ENCODE data around the gene ART4. TPM values are rescaled to one million over a fixed set of nuclear protein-coding genes. Genes with fewer than 3 reads are reported as not detected.

The ART4 gene
- total RNA-seq, 1 donor: not detected

DNA sequence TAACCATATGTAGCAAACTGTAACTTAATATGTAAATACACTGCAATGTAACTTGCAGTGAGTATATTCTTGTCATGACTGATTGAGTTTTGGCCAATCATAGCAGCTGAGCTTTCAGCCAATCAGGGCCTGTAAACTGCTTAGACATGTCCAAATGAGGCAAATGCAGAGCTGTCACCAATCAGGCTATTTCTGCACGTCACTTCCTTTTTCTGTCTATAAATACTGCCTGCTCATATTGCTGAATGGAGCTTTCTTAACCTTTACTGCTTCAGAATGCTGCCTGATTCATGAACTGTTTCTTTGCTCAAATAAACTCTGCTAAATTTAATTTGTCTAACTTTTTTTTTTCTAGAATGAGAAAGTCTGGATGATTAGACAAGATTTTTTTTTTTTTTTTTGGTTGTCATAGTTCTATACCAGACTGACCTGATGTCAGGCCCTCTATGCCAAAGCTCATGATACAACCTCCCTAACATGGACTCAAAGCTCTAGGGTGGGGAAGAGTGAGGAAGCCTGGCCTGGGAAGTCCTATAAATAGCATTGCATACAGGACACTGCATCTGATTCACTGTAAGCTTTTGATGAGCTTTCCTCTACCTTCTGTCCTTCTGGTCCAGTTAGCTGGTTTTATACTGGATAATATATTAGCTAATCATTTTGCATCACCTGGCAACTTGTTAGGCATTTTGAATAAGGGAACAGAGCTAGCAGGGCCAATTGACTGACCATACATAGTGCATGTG, 30.3 kb upstream of the ART4 start:
- Histone ChIP-seq H3K36me3 (ENCODE audit: insufficient read depth, low read length) (no peaks in the 10 kb centered on the region), H3K4me1 (ENCODE audit: insufficient read depth, low read length) (no peaks in the 10 kb centered on the region), H3K9me3 (ENCODE audit: low read depth, low read length) (no peaks in the 10 kb centered on the region), H3K27ac (ENCODE audit: low read depth, low read length) (no peak overlapping the region), H2AFZ (ENCODE audit: low read length) (no peak overlapping the region), H3K4me3 (ENCODE audit: insufficient read depth, low read length) (no peak overlapping the region), H3K27me3 (ENCODE audit: insufficient read depth, low read length) (no peaks in the 10 kb centered on the region), H3K4me2 (ENCODE audit: insufficient read depth, low read length) (no peak overlapping the region), H4K20me1 (ENCODE audit: insufficient read depth, low read length) (no peaks in the 10 kb centered on the region), H3K79me2 (ENCODE audit: insufficient read depth, low read length) (no peaks in the 10 kb centered on the region)
- TF ChIP-seq, protein P1, sequence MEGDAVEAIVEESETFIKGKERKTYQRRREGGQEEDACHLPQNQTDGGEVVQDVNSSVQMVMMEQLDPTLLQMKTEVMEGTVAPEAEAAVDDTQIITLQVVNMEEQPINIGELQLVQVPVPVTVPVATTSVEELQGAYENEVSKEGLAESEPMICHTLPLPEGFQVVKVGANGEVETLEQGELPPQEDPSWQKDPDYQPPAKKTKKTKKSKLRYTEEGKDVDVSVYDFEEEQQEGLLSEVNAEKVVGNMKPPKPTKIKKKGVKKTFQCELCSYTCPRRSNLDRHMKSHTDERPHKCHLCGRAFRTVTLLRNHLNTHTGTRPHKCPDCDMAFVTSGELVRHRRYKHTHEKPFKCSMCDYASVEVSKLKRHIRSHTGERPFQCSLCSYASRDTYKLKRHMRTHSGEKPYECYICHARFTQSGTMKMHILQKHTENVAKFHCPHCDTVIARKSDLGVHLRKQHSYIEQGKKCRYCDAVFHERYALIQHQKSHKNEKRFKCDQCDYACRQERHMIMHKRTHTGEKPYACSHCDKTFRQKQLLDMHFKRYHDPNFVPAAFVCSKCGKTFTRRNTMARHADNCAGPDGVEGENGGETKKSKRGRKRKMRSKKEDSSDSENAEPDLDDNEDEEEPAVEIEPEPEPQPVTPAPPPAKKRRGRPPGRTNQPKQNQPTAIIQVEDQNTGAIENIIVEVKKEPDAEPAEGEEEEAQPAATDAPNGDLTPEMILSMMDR (IDR thresholded peaks at IDR 0.05; ENCODE audit: extremely low read depth, low read depth, low read length): no peak
- DNase-seq (ENCODE audit: insufficient read length, low spot score, missing footprints): no peak

DNA sequence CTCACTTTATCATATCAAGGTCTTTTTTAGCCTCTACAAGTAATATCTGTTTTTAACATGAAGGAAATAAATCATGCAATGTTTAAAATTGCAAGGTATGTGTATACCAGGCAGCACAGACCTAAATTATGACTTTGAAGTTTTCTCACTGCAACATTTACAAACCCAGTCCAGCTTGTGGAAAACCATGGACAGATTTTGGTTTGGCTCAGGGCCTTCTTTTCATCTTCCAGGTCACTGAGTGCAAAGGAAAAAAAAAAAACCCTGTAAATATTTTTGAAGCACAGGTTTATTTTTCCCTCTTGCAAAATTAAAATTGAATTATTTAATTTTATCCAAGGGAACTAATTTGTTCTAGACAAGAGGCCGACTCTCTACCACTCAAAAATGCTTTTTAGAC, 28.6 kb upstream of the ART4 start:
- no peak overlapping the region for H3K27ac ChIP-seq (ENCODE audit: low read depth, low read length)
- no peak for DNase-seq (ENCODE audit: insufficient read length, low spot score, missing footprints)
- no peaks in the 10 kb centered on the region for H3K36me3 ChIP-seq (ENCODE audit: insufficient read depth, low read length)
- H4K20me1 ChIP-seq (ENCODE audit: insufficient read depth, low read length): no peaks in the 10 kb centered on the region
- no peaks in the 10 kb centered on the region for H3K9me3 ChIP-seq (ENCODE audit: low read depth, low read length)
- no peak overlapping the region for H3K4me3 ChIP-seq (ENCODE audit: insufficient read depth, low read length)
- no peaks in the 10 kb centered on the region for H3K27me3 ChIP-seq (ENCODE audit: insufficient read depth, low read length)
- H3K4me2 ChIP-seq (ENCODE audit: insufficient read depth, low read length): no peak overlapping the region
- no peaks in the 10 kb centered on the region for H3K4me1 ChIP-seq (ENCODE audit: insufficient read depth, low read length)
- H2AFZ ChIP-seq (ENCODE audit: low read length): no peak overlapping the region
- TF ChIP-seq, protein P1 (IDR thresholded peaks at IDR 0.05; ENCODE audit: extremely low read depth, low read depth, low read length): no peak
- H3K79me2 ChIP-seq (ENCODE audit: insufficient read depth, low read length): no peaks in the 10 kb centered on the region

GRCh38 chr12:14871247-14871646, 27.9 kb upstream of the ART4 start:
- H4K20me1 ChIP-seq (ENCODE audit: insufficient read depth, low read length): no peaks in the 10 kb centered on the region

GRCh38 chr12:14868916-14869506, 25.7 kb upstream of the ART4 start:
- H2AFZ ChIP-seq (ENCODE audit: low read length): peak overlapping the region; percentile 56
- TF ChIP-seq, protein P1 (IDR thresholded peaks at IDR 0.05; ENCODE audit: extremely low read depth, low read depth, low read length): no peak
- H3K4me1 ChIP-seq (ENCODE audit: insufficient read depth, low read length): no peaks in the 10 kb centered on the region
- H3K27me3 ChIP-seq (ENCODE audit: insufficient read depth, low read length): no peaks in the 10 kb centered on the region
- H3K4me2 ChIP-seq (ENCODE audit: insufficient read depth, low read length): no peak overlapping the region
- no peak overlapping the region for H3K27ac ChIP-seq (ENCODE audit: low read depth, low read length)
- no peaks in the 10 kb centered on the region for H3K36me3 ChIP-seq (ENCODE audit: insufficient read depth, low read length)
- DNase-seq (ENCODE audit: insufficient read length, low spot score, missing footprints): peak; percentile 23
- no peaks in the 10 kb centered on the region for H4K20me1 ChIP-seq (ENCODE audit: insufficient read depth, low read length)
- no peak overlapping the region for H3K4me3 ChIP-seq (ENCODE audit: insufficient read depth, low read length)
- H3K79me2 ChIP-seq (ENCODE audit: insufficient read depth, low read length): no peaks in the 10 kb centered on the region
- no peaks in the 10 kb centered on the region for H3K9me3 ChIP-seq (ENCODE audit: low read depth, low read length)

More at GRCh38 chr12:14871247-14871646, 27.9 kb upstream of the ART4 start:
- Histone ChIP-seq H3K79me2 (ENCODE audit: insufficient read depth, low read length) (no peaks in the 10 kb centered on the region), H3K4me2 (ENCODE audit: insufficient read depth, low read length) (no peak overlapping the region), H3K27ac (ENCODE audit: low read depth, low read length) (no peak overlapping the region), H3K36me3 (ENCODE audit: insufficient read depth, low read length) (no peaks in the 10 kb centered on the region), H3K9me3 (ENCODE audit: low read depth, low read length) (no peaks in the 10 kb centered on the region), H3K27me3 (ENCODE audit: insufficient read depth, low read length) (no peaks in the 10 kb centered on the region), H3K4me3 (ENCODE audit: insufficient read depth, low read length) (no peak overlapping the region), H2AFZ (ENCODE audit: low read length) (no peak overlapping the region), H3K4me1 (ENCODE audit: insufficient read depth, low read length) (no peaks in the 10 kb centered on the region)
- no peak for DNase-seq (ENCODE audit: insufficient read length, low spot score, missing footprints)
- TF ChIP-seq, protein P1 (IDR thresholded peaks at IDR 0.05; ENCODE audit: extremely low read depth, low read depth, low read length): no peak
